A172 (cell line): ENCODE measurements around the gene MIF4GD. TPM values are rescaled to one million over a fixed set of nuclear protein-coding genes. Genes with fewer than 3 reads are reported as not detected.

Experiments
- DNase-seq: peaks from one replicate; pipeline ENCODE4 v3.0.0-alpha.2; 2015; ENCODE audit warnings: low spot score
- total RNA-seq: library from RNA; depleted of rRNA; stranded (reverse); fragments of >200 nt; shearing (Covaris generic); gene quantifications from 2 replicates; pipeline ENCODE4 v1.2.3, GENCODE V29; 2014; rRNA removed

Gene MIF4GD
- total RNA-seq, 1 experiment from 2014 or later, result 43.5 TPM

DNA sequence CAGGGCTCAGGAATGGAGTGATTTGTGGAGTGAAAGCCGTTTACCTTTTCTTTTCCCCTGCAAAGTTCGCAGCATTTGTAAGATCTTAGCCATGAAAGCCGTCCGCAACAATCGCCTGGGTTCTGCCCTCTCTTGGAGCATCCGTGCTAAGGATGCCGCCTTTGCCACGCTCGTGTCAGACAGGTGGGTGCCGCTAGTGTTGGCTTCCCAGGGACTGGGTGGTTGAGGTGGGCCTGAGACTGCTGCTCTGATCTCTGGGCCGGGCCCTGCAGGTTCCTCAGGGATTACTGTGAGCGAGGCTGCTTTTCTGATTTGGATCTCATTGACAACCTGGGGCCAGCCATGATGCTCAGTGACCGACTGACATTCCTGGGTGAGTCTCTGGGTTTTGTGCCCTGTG, 38.2 kb downstream of the MIF4GD start:
- DNase-seq, result no peak

- DNase-seq, result no peak
These were observed 39.1 kb downstream of the MIF4GD start for GRCh38 chr17:75231741-75232464.

- no peak for DNase-seq
These were observed 40.0 kb downstream of the MIF4GD start for GRCh38 chr17:75231071-75231470.

DNA sequence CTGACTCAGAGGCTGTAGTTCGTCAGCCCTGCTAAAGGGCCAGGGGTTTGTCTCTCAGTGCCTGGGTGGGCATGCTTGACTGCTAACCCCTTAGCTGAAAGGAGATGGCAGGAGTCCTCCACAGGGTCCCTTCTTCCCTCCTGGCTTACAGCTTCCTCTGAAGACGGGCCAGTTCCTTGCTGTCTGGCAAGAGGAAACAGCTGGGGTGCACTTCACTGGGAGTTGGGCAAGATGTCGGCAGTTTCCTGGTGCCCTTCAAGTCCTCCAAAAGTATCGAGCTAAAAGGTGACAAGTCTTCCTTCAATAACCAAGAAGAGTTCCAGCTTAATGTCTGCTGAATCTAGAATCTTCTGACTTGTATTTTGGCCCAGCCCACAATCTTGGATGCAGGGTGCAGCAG, 42.2 kb downstream of the MIF4GD start:
- no peak for DNase-seq

GRCh38 chr17:75228305-75228704, 42.7 kb downstream of the MIF4GD start:
- DNase-seq, result no peak

DNA sequence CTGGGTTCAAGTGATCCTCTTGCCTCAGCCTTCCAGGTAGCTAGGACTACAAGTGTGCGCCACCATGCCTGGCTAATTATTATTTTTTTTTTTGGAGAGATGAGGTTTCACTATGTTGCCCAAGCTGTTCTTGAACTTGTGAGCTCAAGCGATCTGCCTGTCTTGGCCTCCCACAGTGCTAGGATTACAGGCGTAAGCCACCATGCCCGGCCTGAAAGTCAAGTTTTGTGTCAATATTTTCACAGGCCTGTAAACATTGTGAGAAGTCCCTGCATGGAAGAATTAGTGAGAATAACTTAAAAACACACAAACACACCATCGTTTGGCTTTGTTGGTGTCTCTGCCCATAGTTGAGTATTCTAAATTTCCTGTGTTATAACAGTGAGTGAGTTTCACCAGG, 43.3 kb downstream of the MIF4GD start:
- no peak for DNase-seq

DNA sequence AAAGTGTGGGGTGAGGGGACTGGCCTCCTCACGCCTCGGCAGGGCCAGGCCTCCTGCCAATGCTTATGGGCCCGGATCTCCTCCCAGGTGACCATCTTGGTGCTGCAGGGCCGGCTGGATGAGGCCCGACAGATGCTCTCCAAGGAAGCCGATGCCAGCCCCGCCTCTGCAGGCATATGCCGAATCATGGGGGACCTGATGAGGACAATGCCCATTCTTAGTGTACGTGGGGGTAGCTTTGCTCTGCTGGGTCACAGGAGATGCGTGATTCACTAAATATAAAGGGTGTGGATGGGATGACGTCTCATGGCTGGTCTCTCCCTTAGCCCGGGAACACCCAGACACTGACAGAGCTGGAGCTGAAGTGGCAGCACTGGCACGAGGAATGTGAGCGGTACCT, 46.0 kb downstream of the MIF4GD start:
- DNase-seq, result no peak

GRCh38 chr17:75219815-75220214, 51.2 kb downstream of the MIF4GD start:
- no peak for DNase-seq

GRCh38 chr17:75218131-75218530, 52.9 kb downstream of the MIF4GD start:
- DNase-seq, result no peak

Other genes with a start within 250 kb of the MIF4GD start
- gene ATP5PD, start 224.3 kb downstream of the MIF4GD start, total RNA-seq, result 488 and 584 TPM in 2 replicates
- 25.6 and 25.7 TPM in 2 replicates for gene KCTD2, start 224.0 kb downstream of the MIF4GD start, total RNA-seq
- 0.10 TPM in 1 of 2 replicates, not detected in the other for gene SLC16A5, start 183.3 kb downstream of the MIF4GD start, total RNA-seq
- gene ARMC7, start 161.3 kb downstream of the MIF4GD start, total RNA-seq, result 3.2 and 6.0 TPM in 2 replicates
- gene NT5C, start 139.5 kb downstream of the MIF4GD start, total RNA-seq, result 73.6 and 83.9 TPM in 2 replicates
- gene JPT1, start 116.7 kb downstream of the MIF4GD start, total RNA-seq, result 626 and 687 TPM in 2 replicates
- 201 and 239 TPM in 2 replicates for gene SUMO2, start 88.3 kb downstream of the MIF4GD start, total RNA-seq
- gene NUP85, start 65.6 kb downstream of the MIF4GD start, total RNA-seq, result 55.6 and 59.1 TPM in 2 replicates
- gene GGA3, start 9.6 kb downstream of the MIF4GD start, total RNA-seq, result 12.9 and 15.1 TPM in 2 replicates
- gene MRPS7, start 9.4 kb downstream of the MIF4GD start, total RNA-seq, result 100 and 101 TPM in 2 replicates
- gene SLC25A19, start 18.2 kb upstream of the MIF4GD start, total RNA-seq, result 13.6 and 22.6 TPM in 2 replicates
- gene GRB2, start 134.4 kb upstream of the MIF4GD start, total RNA-seq, result 116 and 123 TPM in 2 replicates
- gene TMEM94, start 185.4 kb upstream of the MIF4GD start, total RNA-seq, result 49.7 and 53.9 TPM in 2 replicates
- gene CASKIN2, start 244.3 kb upstream of the MIF4GD start, total RNA-seq, result 8.4 and 10.8 TPM in 2 replicates
- 43.9 and 48.6 TPM in 2 replicates for gene TSEN54, start 245.3 kb upstream of the MIF4GD start, total RNA-seq